GM18520 (cell line): Measurements from ENCODE around the gene ZBTB16.

Experiments used
- ATAC-seq: cut with Tn5 transposase; IDR thresholded peaks from one replicate; pipeline ENCODE4 v1.9.1; 2021; ENCODE audit not compliant: unreplicated experiment

The ZBTB16 gene

DNA sequence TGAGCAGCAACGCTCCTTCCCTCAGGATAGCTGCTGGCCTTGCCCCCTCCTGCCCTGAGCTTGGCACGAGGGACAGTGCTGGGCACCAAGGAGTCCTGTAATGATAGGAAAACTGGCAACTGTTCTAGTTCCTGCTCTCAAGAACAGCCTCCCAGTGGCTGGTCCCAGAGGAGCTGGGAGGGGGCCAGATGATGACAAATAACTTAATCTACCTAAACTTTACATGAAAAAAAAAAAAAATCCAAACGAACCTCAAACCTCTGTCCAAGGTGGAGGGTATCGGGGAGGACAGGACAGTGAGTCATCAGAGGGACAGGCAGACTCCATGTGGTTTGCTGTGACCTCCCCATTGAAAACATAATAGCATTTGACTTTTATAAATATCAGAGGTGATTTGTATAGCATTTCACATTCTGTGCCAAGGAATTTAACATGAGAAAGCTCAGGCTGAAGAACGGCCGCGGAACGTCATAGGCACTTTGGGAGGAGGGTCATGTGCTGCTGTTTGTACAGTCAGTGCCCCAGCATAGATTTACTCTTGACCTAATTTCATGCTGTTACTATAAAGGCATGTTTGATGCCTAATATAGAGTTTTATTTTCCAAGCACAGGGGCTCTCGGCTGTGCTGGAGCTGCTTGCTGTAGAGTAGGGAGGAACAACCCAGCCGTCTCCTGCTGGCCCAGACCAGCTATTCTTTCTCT is 138.4 kb downstream of the ZBTB16 start:
- no peak for ATAC-seq

GRCh38 chr11:114199051-114199450 is 139.5 kb downstream of the ZBTB16 start:
- no peak for ATAC-seq

- ATAC-seq: no peak
Measured at GRCh38 chr11:114200351-114201133, 141.0 kb downstream of the ZBTB16 start.

DNA sequence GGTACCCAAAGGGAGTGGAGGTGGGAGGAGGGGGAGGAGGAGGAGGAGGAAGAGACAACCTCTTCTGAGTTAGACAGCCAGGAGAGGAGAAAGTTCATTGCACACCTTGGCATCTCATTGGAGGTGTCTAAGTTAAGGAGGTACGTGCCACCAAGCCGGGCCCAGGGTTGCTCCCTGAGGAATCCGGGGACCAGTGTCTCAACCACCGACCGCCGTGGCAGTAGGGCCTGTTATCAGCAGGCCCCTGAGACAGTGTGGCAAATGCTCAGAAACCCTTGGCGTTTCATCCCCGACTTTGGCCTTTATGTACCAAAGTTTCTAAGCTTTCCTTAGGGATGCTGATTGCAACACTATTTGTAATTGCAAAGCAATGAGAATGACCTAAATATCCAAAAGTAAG is 141.7 kb downstream of the ZBTB16 start:
- no peak for ATAC-seq

DNA sequence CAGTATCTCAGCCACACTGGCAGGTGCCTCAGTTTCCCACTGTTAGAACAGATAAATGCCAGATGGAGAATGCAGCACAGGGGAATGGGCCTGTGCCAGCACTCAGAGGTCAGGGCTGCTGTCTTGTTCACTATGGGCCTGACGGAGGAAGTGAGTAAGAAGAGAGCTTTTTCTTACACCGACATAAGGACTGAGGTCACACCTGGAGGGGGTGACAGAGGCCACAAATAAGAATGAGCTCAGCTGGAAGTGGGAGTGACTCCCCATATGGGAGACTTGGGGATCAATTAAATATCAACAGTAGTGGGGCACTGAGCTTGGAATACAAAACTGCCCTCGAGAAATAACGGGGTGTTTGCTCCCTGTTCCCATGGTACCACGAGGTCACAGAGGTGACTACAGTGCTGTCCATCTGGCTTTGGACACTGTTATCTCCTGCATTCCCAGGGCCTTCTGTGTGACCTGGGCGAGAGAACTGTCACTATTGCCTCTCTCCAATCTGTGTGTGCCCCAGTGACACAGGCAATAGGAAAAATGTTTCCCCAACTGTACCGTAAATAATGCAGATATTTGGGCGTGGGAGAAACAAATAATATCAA is 142.6 kb downstream of the ZBTB16 start:
- no peak for ATAC-seq

- ATAC-seq: no peak
Measured at GRCh38 chr11:114207096-114207495, 147.6 kb downstream of the ZBTB16 start.

- no peak for ATAC-seq
Measured at GRCh38 chr11:114208377-114208776, 148.9 kb downstream of the ZBTB16 start.

DNA sequence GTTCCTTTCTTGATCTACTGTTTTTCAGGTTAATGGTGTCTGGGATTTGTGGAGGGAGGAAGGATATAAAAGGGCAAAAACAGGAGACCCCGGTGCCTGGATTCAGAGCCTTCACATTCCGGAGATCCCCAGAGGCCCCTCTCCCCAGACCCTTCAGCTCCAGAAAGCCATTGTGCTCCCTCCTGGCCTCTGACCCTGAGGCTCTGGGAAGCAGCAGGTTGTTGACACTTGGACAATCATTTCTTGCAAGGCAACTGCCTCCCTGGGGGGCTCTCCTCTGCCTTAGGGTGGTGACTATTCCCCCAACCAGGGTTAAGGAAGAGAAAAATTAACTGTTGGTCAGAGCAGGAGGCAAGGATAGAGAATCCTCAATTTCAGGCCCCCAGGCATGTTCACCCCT is 149.8 kb downstream of the ZBTB16 start:
- no peak for ATAC-seq

- ATAC-seq: no peak
Measured at GRCh38 chr11:114209904-114210303, 150.4 kb downstream of the ZBTB16 start.

GRCh38 chr11:114211444-114212121 is 152.1 kb downstream of the ZBTB16 start:
- no peak for ATAC-seq

GRCh38 chr11:114213622-114214021 is 154.1 kb downstream of the ZBTB16 start:
- ATAC-seq: no peak

DNA sequence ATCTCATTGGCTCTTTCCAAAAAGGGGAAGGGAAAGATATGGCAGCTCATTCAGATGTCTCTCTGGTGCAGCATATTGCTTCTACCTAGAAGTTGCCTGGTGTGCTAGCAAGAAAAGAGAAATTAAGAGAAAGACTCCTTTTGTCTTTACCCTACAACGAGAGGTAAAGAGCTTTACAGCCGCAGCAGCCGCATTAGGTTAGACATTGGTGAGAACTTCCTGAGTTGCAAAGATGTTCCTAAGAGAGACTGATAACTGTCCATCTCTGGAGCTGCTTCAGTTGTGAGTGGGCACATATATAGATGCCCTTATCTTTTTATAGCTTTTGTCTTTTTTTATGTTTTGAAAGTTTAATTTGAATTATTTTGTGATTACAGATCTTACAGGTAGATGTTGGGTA is 155.9 kb downstream of the ZBTB16 start:
- ATAC-seq: no peak

DNA sequence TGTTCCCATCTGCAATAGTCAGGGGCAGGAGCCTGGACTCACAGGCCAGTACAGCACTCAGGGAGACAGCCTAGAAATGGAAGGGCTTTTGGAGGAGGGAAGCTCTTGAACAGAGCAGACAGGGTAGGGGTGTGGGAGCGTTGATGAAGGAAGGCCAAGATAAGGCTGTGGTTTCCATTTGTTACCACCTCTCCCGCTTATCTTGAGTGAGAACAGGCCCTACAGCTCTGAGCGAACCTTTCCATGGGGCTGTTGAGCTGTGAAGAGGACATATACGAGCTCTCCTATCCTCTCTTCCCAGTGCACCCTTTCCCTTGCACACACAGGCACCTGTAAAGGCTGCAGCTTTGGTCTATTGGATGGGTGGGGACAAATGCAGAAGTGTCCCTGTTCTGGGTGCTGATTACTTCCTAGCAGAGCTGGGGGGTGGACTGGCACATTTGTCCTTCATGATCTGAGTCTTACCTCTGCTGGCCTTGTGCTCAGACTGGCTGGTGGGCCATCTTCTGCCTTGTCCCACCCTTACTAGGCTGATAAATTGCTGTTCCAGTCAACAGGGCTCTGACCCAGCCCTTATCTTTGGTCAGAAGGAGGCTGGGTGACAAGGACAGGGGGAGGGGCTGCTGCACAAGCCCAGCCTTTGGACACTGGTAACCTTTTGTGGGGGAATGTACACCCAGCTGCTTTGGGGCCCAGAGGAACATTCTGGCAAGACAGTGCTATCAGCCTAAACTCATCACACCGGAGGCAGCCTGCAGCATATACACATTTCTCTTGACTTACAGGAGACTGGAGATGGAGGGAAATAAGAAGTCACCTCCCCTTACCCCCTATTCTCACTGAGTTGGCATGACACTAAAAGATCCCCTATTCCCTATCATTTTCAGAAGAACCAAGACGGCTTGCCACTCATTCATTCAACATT is 156.6 kb downstream of the ZBTB16 start:
- no peak for ATAC-seq

- ATAC-seq: no peak
Measured at GRCh38 chr11:114216796-114217180, 157.3 kb downstream of the ZBTB16 start.

DNA sequence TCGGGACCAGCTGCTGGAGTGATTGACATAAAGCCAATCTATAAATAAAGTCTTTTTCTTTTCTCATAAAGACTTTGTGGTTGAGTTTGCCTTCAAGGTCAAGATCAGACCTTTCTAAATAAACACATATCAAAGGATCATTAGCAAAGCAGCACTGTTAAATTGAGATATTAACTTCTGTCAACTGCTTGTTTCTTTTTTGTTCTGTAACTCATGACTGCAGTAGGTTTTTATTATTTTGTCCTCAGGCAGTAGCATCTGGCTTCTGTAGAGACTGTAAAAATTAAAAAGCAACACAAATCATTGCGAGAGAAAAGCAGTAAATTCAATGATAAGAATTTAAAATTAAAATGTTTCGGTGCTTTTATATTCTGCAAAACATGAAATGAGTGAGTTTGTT is 159.0 kb downstream of the ZBTB16 start:
- no peak for ATAC-seq

DNA sequence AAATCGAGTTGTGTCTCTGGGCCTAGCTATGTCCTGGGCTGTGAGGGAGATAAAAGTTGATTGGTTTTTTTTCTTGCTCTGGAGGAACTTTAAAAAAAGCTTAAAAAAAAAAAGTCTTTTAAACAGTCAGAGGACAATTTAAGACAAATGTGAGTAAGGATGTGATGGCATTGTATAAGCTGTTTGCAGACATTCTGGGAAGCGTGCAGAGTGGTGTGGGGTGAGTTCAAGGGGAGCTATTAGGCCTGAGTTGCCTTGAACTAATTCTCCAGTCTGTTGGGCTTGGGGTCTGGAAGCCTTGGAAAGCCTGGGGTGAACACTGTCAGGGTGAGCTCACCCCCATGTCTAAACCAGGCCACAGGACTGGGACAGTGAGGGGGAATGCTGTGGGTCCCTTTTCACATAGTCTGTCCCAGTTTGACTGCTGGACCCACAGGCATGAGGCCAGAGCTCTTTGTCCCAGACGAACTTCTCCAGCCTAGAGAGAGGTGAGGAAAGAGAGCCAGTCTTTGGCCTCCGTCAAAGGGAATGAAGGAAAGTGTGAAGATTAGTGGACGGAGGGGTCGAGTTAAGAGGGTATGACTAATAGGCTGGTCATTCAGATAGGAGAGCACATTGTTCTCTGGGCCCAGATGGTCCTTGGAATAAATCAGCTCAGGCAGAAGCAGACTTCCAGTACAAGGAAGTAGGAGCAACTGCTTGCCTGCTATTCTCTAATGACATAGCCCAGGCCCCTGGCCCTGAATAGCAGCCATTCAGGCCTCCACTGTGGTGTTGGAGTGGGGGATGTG is 160.2 kb downstream of the ZBTB16 start:
- ATAC-seq: no peak

- ATAC-seq: no peak
Measured at GRCh38 chr11:114221037-114221436, 161.5 kb downstream of the ZBTB16 start.

DNA sequence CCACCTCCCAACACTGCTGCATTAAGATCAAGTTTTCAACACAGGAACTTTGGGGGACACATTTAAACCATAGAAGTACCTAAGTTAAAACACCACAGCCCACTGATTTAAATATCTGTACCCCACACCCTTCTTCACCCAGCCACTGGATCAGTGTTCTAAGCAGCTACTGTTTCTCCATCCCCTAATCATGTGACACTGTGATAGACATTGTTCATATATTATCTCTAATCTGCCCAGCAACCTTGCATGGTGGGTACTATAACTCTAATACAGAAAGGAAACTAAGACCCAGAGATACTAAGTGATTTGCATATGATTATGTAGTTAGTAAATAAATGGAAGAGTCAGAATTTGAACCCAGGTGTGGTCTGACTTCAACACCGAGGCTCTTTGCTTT is 166.2 kb downstream of the ZBTB16 start:
- no peak for ATAC-seq

DNA sequence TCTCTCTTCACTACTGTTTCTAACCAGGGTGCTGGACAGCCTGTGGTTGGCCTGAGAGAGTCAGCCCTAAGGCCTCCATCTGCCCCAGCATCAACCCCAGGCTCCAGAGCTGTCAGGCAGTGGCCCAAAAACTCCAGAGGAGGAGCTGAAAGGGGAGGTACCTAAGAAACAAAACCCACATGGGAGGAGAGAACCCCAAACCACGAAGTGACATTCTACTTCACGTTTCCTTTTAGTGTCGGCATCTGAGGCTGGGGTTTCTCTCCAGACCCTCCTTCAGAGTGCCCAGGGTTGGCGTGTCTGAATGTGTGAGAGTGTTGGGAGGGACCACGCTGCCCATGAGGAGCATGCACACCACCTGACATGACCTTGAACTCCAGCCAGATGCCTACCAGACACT is 166.8 kb downstream of the ZBTB16 start:
- no peak for ATAC-seq
